Natural killer cell (primary cell): ENCODE measurements around the gene KYNU. TPM values are rescaled to one million over a fixed set of nuclear protein-coding genes. Genes with fewer than 3 reads are reported as not detected.

Experiments used
- ATAC-seq, 3 donors: fragments of 150-1000 bp in 2 of 3; fragments of 200-7000 bp in 1 of 3; cut with Tn5 transposase; 1 replicate in 1 of 3; 2 replicates in 2 of 3; pipeline ENCODE4 v1.10.0; 2021; ENCODE audit warnings: mild to moderate bottlenecking in 2 of 3, moderate library complexity in 2 of 3
- DNase-seq, 2 donors: peaks; one replicate each; pipeline versions ENCODE4 v3.0.0 to v3.0.0-alpha.2; 2013 to 2021; ENCODE audit warnings: mixed read lengths in 1 of 2
- H3K27ac ChIP-seq: one replicate; pipeline ENCODE4 v1.5.1; 2013; ENCODE audit warnings: mild to moderate bottlenecking, low read length
- H3K27me3 ChIP-seq: one replicate; pipeline ENCODE4 v1.6.1; 2013; ENCODE audit warnings: low read length; ENCODE audit not compliant: control insufficient read depth, insufficient read depth
- H3K36me3 ChIP-seq: one replicate; pipeline ENCODE4 v1.6.1; 2013; ENCODE audit warnings: low read length; ENCODE audit not compliant: control insufficient read depth, insufficient read depth
- H3K4me1 ChIP-seq: one replicate; pipeline ENCODE4 v1.6.1; 2013; ENCODE audit warnings: low read length; ENCODE audit not compliant: control insufficient read depth, insufficient read depth
- H3K4me3 ChIP-seq: one replicate; pipeline ENCODE4 v1.5.1; 2013; ENCODE audit warnings: low read length
- H3K9me3 ChIP-seq: one replicate; pipeline ENCODE4 v1.6.1; 2013; ENCODE audit warnings: low read length; ENCODE audit not compliant: control insufficient read depth, insufficient read depth
- H3K27ac Mint-ChIP-seq, 2 donors: one replicate each; pipeline ENCODE4 v1.8.0; 2022; ENCODE audit warnings: mild to moderate bottlenecking in 2 of 2, mixed read lengths in 2 of 2, moderate library complexity in 1 of 2
- H3K27me3 Mint-ChIP-seq, 2 donors: one replicate each; pipeline ENCODE4 v1.8.0; 2022; ENCODE audit warnings: low read depth in 2 of 2, mixed read lengths in 2 of 2
- H3K36me3 Mint-ChIP-seq: one replicate; pipeline ENCODE4 v1.8.0; 2022; ENCODE audit warnings: mixed read lengths
- H3K4me1 Mint-ChIP-seq, 2 donors: one replicate each; pipeline ENCODE4 v1.8.0; 2022; ENCODE audit warnings: mixed read lengths in 2 of 2
- H3K4me3 Mint-ChIP-seq: one replicate; pipeline ENCODE4 v1.8.0; 2022; ENCODE audit warnings: mild to moderate bottlenecking, moderate library complexity, mixed read lengths
- H3K9me3 Mint-ChIP-seq, 2 donors: one replicate each; pipeline ENCODE4 v1.8.0; 2022; ENCODE audit warnings: mixed read lengths in 2 of 2
- WGBS: methylation state at CpG from one replicate; pipeline ENCODE4 v1.1.7; 2013; ENCODE audit warnings: missing lambda C conversion rate; ENCODE audit not compliant: insufficient coverage; 5-methylcytosine and 5-hydroxymethylcytosine counted together
- intact Hi-C: fragments of 100-400 bp; cut with micrococcal nuclease; formaldehyde crosslinking; loops from one replicate; pipeline ENCODE4 v1.14.2; 2022
- total RNA-seq, 4 donors: library from RNA; stranded (reverse); fragments of 120-200 nt in 1 of 4; gene quantifications; one replicate each; pipeline versions ENCODE4 v1.2.3 to v1.2.4, GENCODE V29; 2013 to 2022
- TF ChIP-seq, protein P1 (sequence below): fragments of 200-600 bp; IDR thresholded peaks from one replicate; pipeline ENCODE4 v1.8.0; 2022; ENCODE audit warnings: antibody characterized with exemption

KYNU gene
- 1 to 10 TPM in 2 of 3 donors, under 1 TPM in 1; 0.82 to 3.6 (median 3.3) TPM for total RNA-seq
- total RNA-seq (2013): 38.0 TPM

GRCh38 chr2:142877216-142877838 is at the start of gene KYNU:
TSS of gene KYNU (plus strand) at chr2:142877664. CDS start at chr2:142885368, 7,704 bp downstream.
- Mint-ChIP-seq H3K4me1 (no peaks in the 10 kb centered on the region), H3K36me3 (no peaks in the 10 kb centered on the region), H3K27me3 (no peaks in the 10 kb centered on the region), H3K27ac (no peak within 1 kb of the TSS), H3K9me3 (peaks cover 0 to 2% of the 10 kb centered on the region in 2 donors), H3K4me3 (no peak within 1 kb of the TSS)
- DNase-seq (no peak), ATAC-seq (no peak)
- intact Hi-C loops: no loop called here
- peak within 1 kb of the TSS; percentile 21 for H3K4me3 ChIP-seq
- TF ChIP-seq, protein P1, sequence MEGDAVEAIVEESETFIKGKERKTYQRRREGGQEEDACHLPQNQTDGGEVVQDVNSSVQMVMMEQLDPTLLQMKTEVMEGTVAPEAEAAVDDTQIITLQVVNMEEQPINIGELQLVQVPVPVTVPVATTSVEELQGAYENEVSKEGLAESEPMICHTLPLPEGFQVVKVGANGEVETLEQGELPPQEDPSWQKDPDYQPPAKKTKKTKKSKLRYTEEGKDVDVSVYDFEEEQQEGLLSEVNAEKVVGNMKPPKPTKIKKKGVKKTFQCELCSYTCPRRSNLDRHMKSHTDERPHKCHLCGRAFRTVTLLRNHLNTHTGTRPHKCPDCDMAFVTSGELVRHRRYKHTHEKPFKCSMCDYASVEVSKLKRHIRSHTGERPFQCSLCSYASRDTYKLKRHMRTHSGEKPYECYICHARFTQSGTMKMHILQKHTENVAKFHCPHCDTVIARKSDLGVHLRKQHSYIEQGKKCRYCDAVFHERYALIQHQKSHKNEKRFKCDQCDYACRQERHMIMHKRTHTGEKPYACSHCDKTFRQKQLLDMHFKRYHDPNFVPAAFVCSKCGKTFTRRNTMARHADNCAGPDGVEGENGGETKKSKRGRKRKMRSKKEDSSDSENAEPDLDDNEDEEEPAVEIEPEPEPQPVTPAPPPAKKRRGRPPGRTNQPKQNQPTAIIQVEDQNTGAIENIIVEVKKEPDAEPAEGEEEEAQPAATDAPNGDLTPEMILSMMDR: no peak
- H3K4me1 ChIP-seq: no peaks in the 10 kb centered on the region
- no peaks in the 10 kb centered on the region for H3K36me3 ChIP-seq
- no CpG with 5 or more reads among the region's 2 CpGs for WGBS
- no peaks in the 10 kb centered on the region for H3K27me3 ChIP-seq
- H3K9me3 ChIP-seq: no peaks in the 10 kb centered on the region
- peak within 1 kb of the TSS; percentile 30 for H3K27ac ChIP-seq

- H3K9me3 ChIP-seq: no peaks in the 10 kb centered on the region
- H3K4me3 ChIP-seq: no peak overlapping the region
- no peaks in the 10 kb centered on the region for H3K4me1 ChIP-seq
- H3K27me3 Mint-ChIP-seq: peaks cover 0 to 2% of the 10 kb centered on the region in 2 donors
- 80% methylated on average over 1 of the region's 1 CpG for WGBS
- H3K4me1 Mint-ChIP-seq: no peaks in the 10 kb centered on the region
- H3K36me3 ChIP-seq: no peaks in the 10 kb centered on the region
- no peak overlapping the region for H3K27ac ChIP-seq
- no peaks in the 10 kb centered on the region for H3K27me3 ChIP-seq
- TF ChIP-seq, protein P1: no peak
- no peak overlapping the region for H3K27ac Mint-ChIP-seq
- DNase-seq (no peak), ATAC-seq (no peak)
- intact Hi-C loops: no loop called here
- no peak overlapping the region for H3K4me3 Mint-ChIP-seq
- H3K9me3 Mint-ChIP-seq: peaks cover 0 to 6% of the 10 kb centered on the region in 2 donors
- no peaks in the 10 kb centered on the region for H3K36me3 Mint-ChIP-seq
Measured at GRCh38 chr2:142834021-142834420, 43.4 kb upstream of the KYNU start.

GRCh38 chr2:142840436-142840835 is 37.0 kb upstream of the KYNU start:
- intact Hi-C loops: no loop called here
- H3K36me3 ChIP-seq: no peaks in the 10 kb centered on the region
- no peaks in the 10 kb centered on the region for H3K27me3 Mint-ChIP-seq
- no peak overlapping the region for H3K4me3 ChIP-seq
- TF ChIP-seq, protein P1: no peak
- H3K9me3 ChIP-seq: no peaks in the 10 kb centered on the region
- peaks cover 0 to 4% of the 10 kb centered on the region in 2 donors for H3K9me3 Mint-ChIP-seq
- H3K36me3 Mint-ChIP-seq: no peaks in the 10 kb centered on the region
- DNase-seq: no peak
- H3K27me3 ChIP-seq: no peaks in the 10 kb centered on the region
- H3K27ac Mint-ChIP-seq: no peak overlapping the region
- ATAC-seq: no peak
- no peak overlapping the region for H3K4me3 Mint-ChIP-seq
- no peaks in the 10 kb centered on the region for H3K4me1 Mint-ChIP-seq
- no peak overlapping the region for H3K27ac ChIP-seq
- H3K4me1 ChIP-seq: no peaks in the 10 kb centered on the region

DNA sequence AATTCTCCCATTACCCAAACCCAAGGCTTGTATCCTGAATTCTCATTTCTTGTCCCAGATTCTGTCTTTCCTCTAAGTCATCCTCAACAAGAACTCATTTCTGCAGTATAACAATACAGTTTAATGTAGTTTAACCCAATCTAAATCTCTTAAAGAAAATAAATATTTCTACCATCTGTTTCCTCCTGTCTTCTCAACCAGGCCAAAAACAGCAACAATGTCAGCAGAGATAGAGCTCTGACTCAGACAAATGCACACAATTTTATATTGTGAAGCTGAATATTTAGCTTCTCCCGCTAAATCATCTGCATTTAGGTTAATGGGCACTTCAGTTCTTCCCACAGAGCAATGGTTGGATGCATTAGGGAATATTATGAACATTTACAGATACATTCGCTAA is 35.7 kb upstream of the KYNU start:
- Mint-ChIP-seq H3K4me1 (no peaks in the 10 kb centered on the region), H3K4me3 (no peak overlapping the region), H3K27me3 (no peaks in the 10 kb centered on the region), H3K36me3 (no peaks in the 10 kb centered on the region), H3K27ac (no peak overlapping the region), H3K9me3 (peaks cover 0 to 2% of the 10 kb centered on the region in 2 donors)
- H3K27ac ChIP-seq: no peak overlapping the region
- no peaks in the 10 kb centered on the region for H3K9me3 ChIP-seq
- H3K4me3 ChIP-seq: no peak overlapping the region
- intact Hi-C loops: no loop called here
- no peaks in the 10 kb centered on the region for H3K36me3 ChIP-seq
- no peaks in the 10 kb centered on the region for H3K27me3 ChIP-seq
- no peak for ATAC-seq
- no peak for DNase-seq
- H3K4me1 ChIP-seq: no peaks in the 10 kb centered on the region
- no CpG with 5 or more reads among the region's 2 CpGs for WGBS
- TF ChIP-seq, protein P1: no peak
